Stimulated activated CD4-positive, alpha-beta T cell treated with anti-CD3 and anti-CD28 coated beads, Interleukin-15, amount 100 ng/mL, for 1 hour (primary cell): ENCODE measurements around the gene TGIF2LX.
"Not testable (repeated sequence)": the region's sequence is repeated elsewhere in the genome, so short reads cannot be mapped to it uniquely, and the experiment has no call there.

Source experiments
- DNase-seq, 2 donors: peaks; one replicate each; pipeline ENCODE4 v3.0.0-alpha.2; 2020; ENCODE audit warnings: low read depth in 1 of 2, low spot score in 1 of 2

TGIF2LX gene

GRCh38 chrX:89921665-89922064, at the start of gene TGIF2LX:
Gene TGIF2LX (plus strand): TSS chrX:89921908. CDS start chrX:89922086, 178 bp downstream.
- DNase-seq: not testable (repeated sequence)

- DNase-seq: not testable (repeated sequence)
These were observed 728 bp downstream of the TGIF2LX start for GRCh38 chrX:89922338-89922934.

- not testable (repeated sequence) for DNase-seq
These were observed 21.4 kb downstream of the TGIF2LX start for GRCh38 chrX:89943077-89943476.

- DNase-seq: not testable (repeated sequence)
These were observed 43.9 kb downstream of the TGIF2LX start for GRCh38 chrX:89965588-89965987.
